ENCODE measurements around the gene KRT7.

The KRT7 gene

DNA sequence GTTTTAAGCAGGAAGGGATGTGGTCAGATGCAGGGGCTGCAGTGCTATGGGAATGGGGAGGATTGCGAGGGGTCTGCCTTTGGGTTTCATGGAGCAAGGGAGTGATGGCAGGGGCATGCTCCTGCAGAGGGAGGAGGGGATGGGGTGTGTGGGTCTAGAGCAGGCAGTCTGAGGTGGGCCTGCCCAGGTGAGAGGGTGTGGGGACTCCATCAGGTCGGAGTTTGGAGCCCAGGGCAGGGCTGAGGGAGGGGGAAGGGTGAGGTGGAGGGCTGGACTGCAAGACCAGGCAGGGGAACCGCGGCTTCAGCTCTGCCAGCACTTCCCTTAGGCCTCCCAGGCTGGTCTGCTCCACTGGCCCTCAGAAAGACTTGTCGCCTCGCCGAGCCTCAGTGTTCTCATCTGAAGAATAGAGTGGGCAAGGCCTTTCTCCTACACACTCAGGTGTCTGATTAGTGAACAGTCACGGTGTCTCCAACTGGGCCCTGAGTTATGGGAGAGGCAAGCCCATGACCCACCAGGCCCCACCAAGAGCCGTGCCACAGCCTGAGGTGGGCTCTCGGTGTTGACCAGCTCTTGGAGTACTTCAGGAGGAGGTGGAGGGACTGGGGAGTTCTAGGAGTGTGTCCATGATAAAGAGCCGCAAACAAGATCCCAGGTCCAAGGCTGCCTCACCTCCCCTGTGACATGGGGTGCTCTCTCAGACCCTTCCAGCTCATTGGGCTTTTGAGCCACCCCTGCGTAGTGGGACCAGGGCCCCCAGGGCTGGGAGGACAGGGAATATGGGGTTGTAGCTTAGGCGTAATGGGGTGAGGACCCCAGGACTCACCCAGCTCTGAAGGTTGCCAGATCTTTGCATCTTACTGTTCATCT, 21.1 kb upstream of the KRT7 start:
- DNase-seq (ENCODE audit: low read depth, low spot score): no peak

DNA sequence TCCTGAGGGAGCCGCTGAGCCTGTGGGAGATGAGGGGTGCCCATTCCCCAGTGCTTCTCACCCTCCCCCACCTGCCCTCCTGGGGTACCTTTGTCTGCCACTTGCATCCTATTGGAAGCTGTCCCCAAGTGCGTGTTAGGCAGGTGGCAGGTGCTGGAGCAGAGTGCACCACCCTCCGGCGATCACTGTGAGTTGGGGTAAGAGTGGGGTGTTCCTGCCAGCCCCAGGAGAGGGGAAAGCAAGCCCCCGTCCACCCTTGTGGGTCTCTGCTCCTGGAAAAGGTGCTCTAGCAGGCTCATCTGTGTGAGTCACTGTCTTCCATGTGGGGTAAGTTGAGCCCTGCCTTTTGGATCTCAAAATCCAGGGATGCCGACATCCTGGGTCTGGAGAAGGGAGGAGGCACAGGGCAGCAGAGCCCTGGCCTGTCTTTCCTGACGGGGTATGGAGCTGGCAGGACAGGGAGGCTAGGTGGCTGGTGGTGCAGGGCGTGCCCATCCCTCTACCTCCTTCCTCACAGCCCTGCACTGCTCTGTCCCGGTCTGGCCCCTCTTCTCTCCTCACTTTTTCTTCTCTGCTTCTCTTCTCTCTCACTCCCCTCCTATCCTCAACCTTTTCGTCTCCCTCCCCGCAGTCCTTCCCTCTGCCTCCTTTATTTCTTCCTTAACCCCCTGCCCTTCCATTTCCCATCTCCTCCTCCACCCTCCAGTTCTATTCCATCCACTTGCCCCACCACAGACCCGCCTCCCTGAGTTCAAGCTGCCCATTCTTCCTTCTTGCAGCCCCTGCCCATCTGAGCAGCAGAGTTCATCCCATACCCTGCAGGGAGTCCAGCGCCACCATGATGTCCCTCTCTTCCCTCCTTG, 20.1 kb upstream of the KRT7 start:
- DNase-seq (ENCODE audit: low read depth, low spot score): no peak

GRCh38 chr12:52213564-52214420, 19.3 kb upstream of the KRT7 start:
- DNase-seq (ENCODE audit: low read depth, low spot score): peak; percentile 39

- no peak for DNase-seq (ENCODE audit: low read depth, low spot score)
These were observed 18.6 kb upstream of the KRT7 start for GRCh38 chr12:52214421-52214802.

DNA sequence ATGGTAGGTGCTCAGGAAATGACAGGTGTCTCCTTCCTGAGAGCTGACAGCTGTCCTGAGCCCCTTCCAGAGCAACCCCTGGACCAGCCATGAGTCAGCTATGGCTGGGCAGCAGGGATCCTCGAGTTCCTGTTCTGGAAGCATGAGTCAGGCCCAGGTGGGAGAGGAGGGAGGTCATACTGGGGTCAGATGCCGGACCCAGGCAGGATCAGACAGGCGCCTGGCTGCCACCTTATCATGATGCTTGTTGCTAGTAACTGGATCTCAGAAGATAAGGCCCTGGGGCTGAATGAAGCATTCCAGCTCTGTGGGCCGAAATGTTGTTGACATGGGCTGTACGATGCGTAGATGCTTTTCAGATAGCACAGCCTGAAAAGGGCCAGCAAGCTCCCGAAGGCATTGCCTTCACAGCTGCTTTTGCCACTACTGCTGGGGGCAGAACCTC, 17.4 kb upstream of the KRT7 start:
- DNase-seq (ENCODE audit: low read depth, low spot score): no peak

DNA sequence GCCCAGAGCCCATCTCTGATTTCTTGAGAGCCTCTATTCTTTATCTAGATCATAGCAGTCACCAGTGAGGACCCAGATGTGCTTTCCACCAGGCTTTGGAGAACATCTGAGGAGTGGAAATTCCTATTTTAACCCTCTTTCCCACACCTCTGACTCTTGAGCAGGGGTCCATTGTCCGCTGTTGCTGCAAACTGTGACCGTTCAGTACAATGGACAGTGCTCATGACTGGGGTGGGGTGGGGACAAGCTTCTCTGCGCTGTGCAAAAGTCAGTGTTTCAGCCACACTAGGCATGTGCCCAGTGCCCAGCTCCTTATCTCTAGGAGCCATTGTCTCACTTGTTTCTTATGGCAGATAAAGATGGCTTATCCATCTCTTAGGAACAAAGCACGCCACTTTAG, 16.9 kb upstream of the KRT7 start:
- DNase-seq (ENCODE audit: low read depth, low spot score): no peak

DNA sequence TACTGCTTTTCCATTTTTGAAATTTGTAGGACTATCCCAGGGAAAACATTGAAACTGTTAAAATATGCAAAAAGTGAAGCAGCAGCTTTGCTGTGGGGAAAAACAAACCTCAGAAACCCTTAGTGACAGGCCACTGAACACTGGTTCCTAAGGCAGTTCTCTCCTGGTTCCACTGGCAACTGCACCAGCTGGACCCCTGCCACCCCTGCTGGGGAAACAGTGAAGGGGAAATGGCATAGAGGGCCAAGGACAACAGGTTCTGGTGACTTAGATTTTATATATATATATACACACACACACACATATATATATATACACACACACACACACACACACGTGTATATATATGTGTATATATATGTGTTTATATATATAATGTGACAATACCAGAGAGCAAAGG, 16.2 kb upstream of the KRT7 start:
- no peak for DNase-seq (ENCODE audit: low read depth, low spot score)

- DNase-seq (ENCODE audit: low read depth, low spot score): no peak
These were observed 15.8 kb upstream of the KRT7 start for GRCh38 chr12:52217223-52217622.

GRCh38 chr12:52218001-52218400, 15.0 kb upstream of the KRT7 start:
- no peak for DNase-seq (ENCODE audit: low read depth, low spot score)

DNA sequence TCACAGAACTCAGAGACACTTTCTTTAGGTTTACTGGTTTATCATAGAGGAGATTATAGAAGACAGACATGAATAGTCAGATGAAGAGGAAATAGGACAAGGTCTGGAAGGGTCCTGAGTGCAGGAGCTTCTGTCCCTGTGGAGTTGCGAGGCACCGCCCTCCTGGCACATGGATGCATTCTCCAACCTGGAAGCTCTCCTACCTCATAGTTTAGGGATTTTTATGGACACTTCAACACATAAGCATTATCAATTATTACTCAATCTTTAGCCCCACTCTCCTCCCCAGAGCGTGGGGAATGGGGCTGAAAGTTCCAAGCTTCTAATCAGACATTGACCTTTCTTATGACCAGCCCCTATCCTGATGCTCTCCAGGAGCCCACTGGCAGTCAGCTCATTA, 12.6 kb upstream of the KRT7 start:
- no peak for DNase-seq (ENCODE audit: low read depth, low spot score)

DNA sequence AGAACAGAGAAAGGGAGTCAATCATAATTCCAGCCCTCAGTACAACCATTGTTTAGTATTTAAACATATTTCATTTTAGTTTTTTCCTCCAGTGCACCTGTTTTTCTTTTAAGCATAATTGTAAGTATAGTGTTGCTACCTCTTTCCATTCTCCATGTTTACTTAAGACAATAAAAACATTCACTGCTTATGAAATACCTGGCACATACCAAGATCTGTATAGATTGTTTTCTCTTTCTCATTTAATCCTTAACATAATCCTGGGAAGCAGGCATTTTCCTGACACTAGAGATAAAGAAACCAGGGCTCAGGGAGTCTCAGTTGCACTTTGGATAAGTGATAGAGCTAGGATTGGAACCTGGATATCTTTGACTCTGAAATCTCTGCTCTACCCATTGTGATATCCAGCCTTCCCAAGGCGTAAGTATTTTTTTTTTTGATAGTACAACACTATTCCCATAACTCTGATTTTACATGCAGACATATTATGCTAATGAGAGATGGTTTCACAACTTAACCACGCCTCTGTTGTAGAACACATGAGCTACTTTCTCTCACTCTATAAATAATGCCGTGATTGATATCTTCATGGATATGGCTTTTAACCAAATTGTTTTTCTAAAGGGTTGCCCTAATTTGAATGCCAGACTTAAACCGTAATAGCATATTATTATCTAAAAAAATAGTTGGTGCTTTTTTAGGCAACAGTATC, 11.8 kb upstream of the KRT7 start:
- no peak for DNase-seq (ENCODE audit: low read depth, low spot score)

GRCh38 chr12:52221912-52222457, 11.1 kb upstream of the KRT7 start:
- no peak for DNase-seq (ENCODE audit: low read depth, low spot score)

- DNase-seq (ENCODE audit: low read depth, low spot score): no peak
These were observed 10.4 kb upstream of the KRT7 start for GRCh38 chr12:52222692-52223091.

DNA sequence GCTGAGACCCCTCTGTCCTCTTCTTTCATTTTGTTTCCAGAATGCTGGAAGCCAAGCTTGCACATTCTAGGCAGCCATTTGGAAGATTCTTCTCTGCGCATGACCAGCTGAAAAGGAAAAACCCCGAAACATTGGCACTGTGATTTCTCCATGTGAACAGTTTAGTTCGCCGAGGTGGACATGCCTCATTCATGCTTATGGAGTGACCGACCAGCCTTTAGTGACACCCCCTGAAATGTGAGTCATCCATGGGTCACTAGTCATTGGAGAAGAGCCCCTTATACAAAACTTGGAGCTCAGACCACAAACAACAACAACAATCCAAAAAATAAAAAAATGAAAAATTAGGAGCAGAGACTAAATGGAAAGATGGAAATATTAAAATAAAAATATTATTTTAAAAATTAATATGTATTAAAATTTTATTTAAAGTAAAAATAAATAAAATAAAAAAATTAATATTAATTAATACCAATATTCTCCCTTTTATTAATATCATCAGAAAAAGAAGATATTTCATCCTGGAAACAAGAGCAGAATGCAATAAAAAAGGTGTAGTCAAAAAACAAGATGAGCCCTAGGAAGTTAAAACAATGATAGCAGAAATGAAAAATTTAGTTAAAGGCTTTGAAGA, 9.5 kb upstream of the KRT7 start:
- DNase-seq (ENCODE audit: low read depth, low spot score): no peak

- DNase-seq (ENCODE audit: low read depth, low spot score): no peak
These were observed 8.9 kb upstream of the KRT7 start for GRCh38 chr12:52224151-52224550.

DNA sequence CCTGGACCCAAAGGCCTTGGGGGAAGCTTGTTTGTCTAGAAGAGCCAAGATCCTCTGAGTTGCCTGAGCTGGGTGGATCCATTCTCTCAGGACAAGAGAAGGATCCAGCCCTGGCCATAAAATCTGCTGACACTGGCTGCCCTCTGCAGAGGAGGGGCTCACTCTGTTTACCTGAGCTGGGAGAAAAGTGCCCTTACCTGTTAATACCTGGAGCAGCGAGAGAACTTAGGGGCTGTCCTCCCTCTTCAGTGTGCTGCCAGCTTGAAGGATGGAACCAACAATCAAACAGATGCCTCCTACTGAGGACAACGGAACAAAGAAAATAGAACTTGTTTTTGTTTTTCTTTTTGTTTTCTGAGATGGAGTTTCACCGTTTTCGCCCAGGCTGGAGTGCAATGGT, 7.3 kb upstream of the KRT7 start:
- DNase-seq (ENCODE audit: low read depth, low spot score): no peak

DNA sequence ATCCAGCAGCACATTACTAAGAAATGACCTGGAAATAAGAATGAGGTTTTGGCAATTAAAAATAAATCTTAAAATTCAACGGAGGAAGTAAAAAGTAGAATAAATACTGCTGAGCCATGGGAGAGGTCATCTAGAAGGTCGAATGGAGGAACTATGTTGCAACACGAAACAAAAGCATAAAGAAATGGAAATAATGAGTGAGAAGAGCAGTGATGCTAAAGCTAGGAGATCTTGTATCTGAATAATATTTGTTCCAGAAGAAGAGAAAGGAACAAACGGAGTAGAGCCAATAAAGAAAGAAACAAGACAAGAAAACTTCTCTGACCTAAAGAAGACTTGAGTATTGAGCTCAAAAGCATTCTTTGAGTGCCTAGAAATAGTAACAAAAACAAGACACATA, 6.6 kb upstream of the KRT7 start:
- no peak for DNase-seq (ENCODE audit: low read depth, low spot score)

DNA sequence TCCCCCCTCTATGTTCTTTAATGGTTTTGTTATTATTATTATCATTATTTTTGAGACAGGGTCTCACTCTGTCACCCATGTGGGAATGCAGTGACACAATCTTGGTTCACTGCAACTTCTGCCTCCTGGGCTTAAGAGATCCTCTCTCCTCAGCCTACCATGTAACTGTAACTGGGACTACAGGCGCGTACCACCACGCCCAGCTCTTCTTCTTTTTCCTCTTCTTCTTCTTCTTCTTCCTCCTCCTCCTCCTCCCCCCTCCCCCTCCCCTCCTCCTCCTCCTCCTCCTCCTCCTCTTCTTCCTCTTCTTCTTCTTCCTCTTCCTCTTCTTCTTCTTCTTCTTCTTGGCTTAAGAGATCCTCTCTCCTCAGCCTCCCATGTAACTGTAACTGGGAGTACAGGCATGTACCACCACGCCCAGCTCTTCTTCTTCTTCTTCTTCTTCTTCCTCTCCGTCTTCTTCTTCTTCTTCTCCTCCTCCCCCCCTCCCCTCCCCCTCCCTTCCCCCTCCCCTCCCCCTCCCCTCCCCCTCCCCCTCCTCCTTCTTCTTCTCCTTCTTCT, 5.4 kb upstream of the KRT7 start:
- DNase-seq (ENCODE audit: low read depth, low spot score): no peak

GRCh38 chr12:52228366-52228765, 4.7 kb upstream of the KRT7 start:
- no peak for DNase-seq (ENCODE audit: low read depth, low spot score)

- DNase-seq (ENCODE audit: low read depth, low spot score): no peak
These were observed 4.1 kb upstream of the KRT7 start for GRCh38 chr12:52228931-52229330.
